Keratinocyte (primary cell): Measurements from ENCODE around the gene EPHB1. TPM values are rescaled to one million over a fixed set of nuclear protein-coding genes. Genes with fewer than 3 reads are reported as not detected.

Experiments
- DNase-seq: peaks from one replicate; pipeline ENCODE4 v3.0.0-alpha.2; 2011; ENCODE audit warnings: low read depth, missing footprints, low spot score
- FAIRE-seq: peaks from 2 replicates; lab custom pipeline; 2011; peaks lifted over from hg19 to GRCh38; lab: Jason Lieb, UNC
- H2AFZ ChIP-seq: 2 replicates; pipeline ENCODE4 v1.6.0; 2012; ENCODE audit warnings: low read length, control low read depth, inconsistent platforms; ENCODE audit not compliant: control insufficient read depth
- H3K27ac ChIP-seq: 2 replicates; pipeline ENCODE4 v1.5.1; 2011; ENCODE audit warnings: low read length; ENCODE audit not compliant: control insufficient read depth, insufficient read depth
- H3K27me3 ChIP-seq: 3 replicates; pipeline ENCODE4 v1.6.0; 2011; ENCODE audit warnings: low read length; ENCODE audit not compliant: control insufficient read depth, insufficient read depth; ENCODE audit errors: extremely low read depth
- H3K36me3 ChIP-seq, 2 experiments: 2 replicates in 1 of 2; 3 replicates in 1 of 2; pipeline ENCODE4 v1.5.1; 2011; ENCODE audit warnings: low read length in 2 of 2, mild to moderate bottlenecking in 1 of 2; ENCODE audit not compliant: control insufficient read depth in 2 of 2, insufficient read depth in 2 of 2; ENCODE audit errors: extremely low read depth in 1 of 2
- H3K4me1 ChIP-seq: 3 replicates; pipeline ENCODE4 v1.5.1; 2011; ENCODE audit warnings: low read length; ENCODE audit not compliant: control insufficient read depth, insufficient read depth; ENCODE audit errors: extremely low read depth
- H3K4me2 ChIP-seq: 3 replicates; pipeline ENCODE4 v1.6.0; 2011; ENCODE audit warnings: low read depth, low read length; ENCODE audit not compliant: control insufficient read depth, insufficient read depth; ENCODE audit errors: extremely low read depth
- H3K4me3 ChIP-seq, 3 experiments: fragments of 200-600 bp in 1 of 3; sonication (generic) in 1 of 3; 2 replicates in 2 of 3; 3 replicates in 1 of 3; pipeline ENCODE4 v1.5.1; 2011 to 2016; ENCODE audit warnings: low read length in 3 of 3, mild to moderate bottlenecking in 3 of 3, control low read depth in 2 of 3, inconsistent platforms in 1 of 3, low read depth in 1 of 3, mixed read lengths in 1 of 3, mixed run types in 1 of 3, moderate library complexity in 1 of 3; ENCODE audit not compliant: control insufficient read depth in 2 of 3, insufficient read depth in 2 of 3; ENCODE audit errors: extremely low read depth in 1 of 3
- H3K79me2 ChIP-seq: 2 replicates; pipeline ENCODE4 v1.6.0; 2012; ENCODE audit warnings: low read length; ENCODE audit not compliant: control insufficient read depth, insufficient read depth
- H3K9ac ChIP-seq: 3 replicates; pipeline ENCODE4 v1.6.0; 2011; ENCODE audit warnings: low read length; ENCODE audit not compliant: control insufficient read depth, insufficient read depth; ENCODE audit errors: extremely low read depth
- H3K9me1 ChIP-seq: 3 replicates; pipeline ENCODE4 v1.6.0; 2011; ENCODE audit warnings: low read length; ENCODE audit not compliant: control insufficient read depth, insufficient read depth; ENCODE audit errors: extremely low read depth
- H3K9me3 ChIP-seq: 2 replicates; pipeline ENCODE4 v1.5.1; 2012; ENCODE audit warnings: low read depth, low read length; ENCODE audit not compliant: control insufficient read depth
- H4K20me1 ChIP-seq: 3 replicates; pipeline ENCODE4 v1.6.0; 2011; ENCODE audit warnings: low read length; ENCODE audit not compliant: control insufficient read depth, insufficient read depth; ENCODE audit errors: extremely low read depth
- CTCF ChIP-seq, 3 experiments: IDR thresholded peaks in 1 of 3; conservative IDR thresholded peaks in 1 of 3; optimal IDR thresholded peaks in 1 of 3; 2 replicates in 2 of 3; 3 replicates in 1 of 3; pipeline versions ENCODE3 to v1.5.1; 2011; ENCODE audit warnings: low read length in 3 of 3, mild to moderate bottlenecking in 3 of 3, moderate library complexity in 2 of 3, control low read depth in 1 of 3, inconsistent platforms in 1 of 3; ENCODE audit not compliant: insufficient read depth in 2 of 3; ENCODE audit errors: extremely low read depth in 1 of 3
- EZH2 ChIP-seq: IDR thresholded peaks from one replicate; pipeline ENCODE4 v1.6.1; 2012; ENCODE audit warnings: inconsistent platforms, mild to moderate bottlenecking, low read length, moderate library complexity
- dilution Hi-C: fragments of 300-500 bp; cut with MboI; formaldehyde crosslinking; loops from one replicate; pipeline ENCODE4 v1.7.0; 2020; ENCODE audit warnings: low sequenced_read_pairs; ENCODE audit not compliant: extremely low pct_ligation_motif_present
- polyA plus RNA-seq, 5 experiments: library from polyadenylated mRNA; depleted of rRNA in 3 of 5; stranded (reverse) in 3 of 5; stranded (forward) in 1 of 5; unstranded in 1 of 5; fragments of >200 nt; gene quantifications; 1 replicate in 1 of 5; 2 replicates in 3 of 5; 3 replicates in 1 of 5; pipeline versions ENCODE4 v1.2.1 to v1.2.3, GENCODE V29; 2011 to 2012; ENCODE audit warnings: missing spikeins in 2 of 5, low read depth in 1 of 5, low replicate concordance in 1 of 5

Gene EPHB1
- polyA plus RNA-seq, 1 donor (not counting 4 experiments of a cell fraction or from before 2014, with no cell fraction given) = 0.01 TPM

- dilution Hi-C loops = no loop called here
- FAIRE-seq = no peak
Observed at GRCh38 chr3:134833453-134834163, 38.5 kb downstream of the EPHB1 start.

GRCh38 chr3:134836921-134837320, 41.9 kb downstream of the EPHB1 start:
- H3K27me3 ChIP-seq = no peaks in the 10 kb centered on the region
- no peak for TF ChIP-seq EZH2
- no peak for TF ChIP-seq CTCF (optimal IDR thresholded peaks at IDR 0.05 in 1 of 3, IDR thresholded peaks at IDR 0.05 in 1 of 3, conservative IDR thresholded peaks at IDR 0.05 in 1 of 3; ENCODE audit: extremely low read depth in 1 of 3, insufficient read depth in 2 of 3, low read length in 3 of 3)
- H4K20me1 ChIP-seq = no peaks in the 10 kb centered on the region
- no peaks in the 10 kb centered on the region for H3K9me1 ChIP-seq
- DNase-seq (no peak), FAIRE-seq (no peak)
- H3K36me3 ChIP-seq = no peaks in the 10 kb centered on the region
- no peak overlapping the region for H3K4me2 ChIP-seq
- H3K9me3 ChIP-seq = no peaks in the 10 kb centered on the region
- H2AFZ ChIP-seq = no peak overlapping the region
- H3K4me1 ChIP-seq = no peaks in the 10 kb centered on the region
- dilution Hi-C loops = no loop called here
- H3K9ac ChIP-seq = no peak overlapping the region
- no peak overlapping the region for H3K4me3 ChIP-seq
- H3K27ac ChIP-seq = no peak overlapping the region
- no peaks in the 10 kb centered on the region for H3K79me2 ChIP-seq

More at GRCh38 chr3:134833453-134834163, 38.5 kb downstream of the EPHB1 start:
- DNase-seq = no peak
- TF ChIP-seq CTCF (optimal IDR thresholded peaks at IDR 0.05 in 1 of 3, IDR thresholded peaks at IDR 0.05 in 1 of 3, conservative IDR thresholded peaks at IDR 0.05 in 1 of 3; ENCODE audit: extremely low read depth in 1 of 3, insufficient read depth in 2 of 3, low read length in 3 of 3) (no peak), EZH2 (no peak)
- Histone ChIP-seq H3K9me1 (no peaks in the 10 kb centered on the region), H3K9me3 (no peaks in the 10 kb centered on the region), H3K27ac (no peak overlapping the region), H3K4me3 (no peak overlapping the region), H3K4me1 (no peaks in the 10 kb centered on the region), H3K4me2 (no peak overlapping the region), H3K9ac (no peak overlapping the region), H4K20me1 (no peaks in the 10 kb centered on the region), H3K79me2 (no peaks in the 10 kb centered on the region), H2AFZ (no peak overlapping the region), H3K36me3 (no peaks in the 10 kb centered on the region), H3K27me3 (no peaks in the 10 kb centered on the region)
